Lower leg skin (tissue), 3 donors: ENCODE data around the gene OR4K2.

Source experiments
- POLR2A ChIP-seq, 2 donors: fragments of 450-650 bp; IDR thresholded peaks; one replicate each; pipeline ENCODE4 v1.6.1; 2016 to 2017; ENCODE audit warnings: antibody characterized with exemption in 2 of 2, mild to moderate bottlenecking in 1 of 2, moderate library complexity in 1 of 2
- TF ChIP-seq, protein P1 (sequence below), 3 donors: fragments of 450-650 bp; IDR thresholded peaks; one replicate each; pipeline ENCODE4 v1.5.1; 2016; ENCODE audit warnings: antibody characterized with exemption in 3 of 3, mild to moderate bottlenecking in 3 of 3, moderate library complexity in 2 of 3

DNA sequence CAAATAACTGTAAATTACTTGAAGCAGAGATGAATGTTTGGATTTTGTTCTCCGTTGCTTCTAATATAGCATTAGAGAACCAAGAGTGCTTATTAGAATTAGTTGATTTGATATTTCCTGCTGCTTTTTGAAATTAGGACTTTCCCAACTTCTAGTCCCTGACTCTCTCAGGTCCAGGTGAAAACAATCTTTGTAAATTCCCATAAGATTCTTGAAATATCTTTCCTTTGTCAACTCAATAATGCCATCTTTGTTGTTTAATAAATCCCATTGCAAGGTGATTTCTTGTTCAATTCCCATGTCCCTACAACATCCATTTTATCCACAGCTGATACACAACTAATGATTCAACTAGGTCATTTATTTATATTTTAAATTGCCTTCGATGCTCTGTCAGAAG lies at the start of gene OR4K2:
- TF ChIP-seq, protein P1, sequence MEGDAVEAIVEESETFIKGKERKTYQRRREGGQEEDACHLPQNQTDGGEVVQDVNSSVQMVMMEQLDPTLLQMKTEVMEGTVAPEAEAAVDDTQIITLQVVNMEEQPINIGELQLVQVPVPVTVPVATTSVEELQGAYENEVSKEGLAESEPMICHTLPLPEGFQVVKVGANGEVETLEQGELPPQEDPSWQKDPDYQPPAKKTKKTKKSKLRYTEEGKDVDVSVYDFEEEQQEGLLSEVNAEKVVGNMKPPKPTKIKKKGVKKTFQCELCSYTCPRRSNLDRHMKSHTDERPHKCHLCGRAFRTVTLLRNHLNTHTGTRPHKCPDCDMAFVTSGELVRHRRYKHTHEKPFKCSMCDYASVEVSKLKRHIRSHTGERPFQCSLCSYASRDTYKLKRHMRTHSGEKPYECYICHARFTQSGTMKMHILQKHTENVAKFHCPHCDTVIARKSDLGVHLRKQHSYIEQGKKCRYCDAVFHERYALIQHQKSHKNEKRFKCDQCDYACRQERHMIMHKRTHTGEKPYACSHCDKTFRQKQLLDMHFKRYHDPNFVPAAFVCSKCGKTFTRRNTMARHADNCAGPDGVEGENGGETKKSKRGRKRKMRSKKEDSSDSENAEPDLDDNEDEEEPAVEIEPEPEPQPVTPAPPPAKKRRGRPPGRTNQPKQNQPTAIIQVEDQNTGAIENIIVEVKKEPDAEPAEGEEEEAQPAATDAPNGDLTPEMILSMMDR (IDR thresholded peaks at IDR 0.05) = no peak
- no peak for TF ChIP-seq POLR2A (IDR thresholded peaks at IDR 0.05)
